ENCODE measurements around the gene SPATA3.

The SPATA3 gene

GRCh38 chr2:230995821-230996220, at the start of gene SPATA3:
TSS of gene SPATA3 (plus strand) at chr2:230996121. CDS start at chr2:230996234, 113 bp downstream.
- Histone ChIP-seq H3K36me3 (no peaks in the 10 kb centered on the region), H3K9me3 (no peaks in the 10 kb centered on the region), H3K4me1 (ENCODE audit: control insufficient read depth in 1 of 2, insufficient read depth in 1 of 2, low read depth in 1 of 2, low read length in 1 of 2) (no peaks in the 10 kb centered on the region), H3K27ac (no peak within 1 kb of the TSS), H3K27me3 (peaks cover 84% of the 10 kb centered on the region), H3K4me3 (ENCODE audit: low read depth in 1 of 2, low read length in 1 of 2) (no peak within 1 kb of the TSS)
- no peak for TF ChIP-seq CTCF (IDR thresholded peaks at IDR 0.05)

GRCh38 chr2:230946429-230947234, 49.3 kb upstream of the SPATA3 start:
- no peaks in the 10 kb centered on the region for H3K4me1 ChIP-seq (ENCODE audit: control insufficient read depth in 1 of 2, insufficient read depth in 1 of 2, low read depth in 1 of 2, low read length in 1 of 2)
- peaks cover 10% of the 10 kb centered on the region for H3K27me3 ChIP-seq
- TF ChIP-seq CTCF (IDR thresholded peaks at IDR 0.05), result no peak
- no peak overlapping the region for H3K4me3 ChIP-seq (ENCODE audit: low read depth in 1 of 2, low read length in 1 of 2)
- no peak overlapping the region for H3K27ac ChIP-seq
- H3K36me3 ChIP-seq, result no peaks in the 10 kb centered on the region
- H3K9me3 ChIP-seq, result no peaks in the 10 kb centered on the region

GRCh38 chr2:230947235-230947576, 48.7 kb upstream of the SPATA3 start:
- peaks cover 10% of the 10 kb centered on the region for H3K27me3 ChIP-seq
- no peak overlapping the region for H3K27ac ChIP-seq
- no peak overlapping the region for H3K4me3 ChIP-seq (ENCODE audit: low read depth in 1 of 2, low read length in 1 of 2)
- no peaks in the 10 kb centered on the region for H3K9me3 ChIP-seq
- no peaks in the 10 kb centered on the region for H3K4me1 ChIP-seq (ENCODE audit: control insufficient read depth in 1 of 2, insufficient read depth in 1 of 2, low read depth in 1 of 2, low read length in 1 of 2)
- H3K36me3 ChIP-seq, result no peaks in the 10 kb centered on the region
- no peak for TF ChIP-seq CTCF (IDR thresholded peaks at IDR 0.05)

- Histone ChIP-seq H3K36me3 (no peaks in the 10 kb centered on the region), H3K9me3 (no peaks in the 10 kb centered on the region), H3K4me1 (ENCODE audit: control insufficient read depth in 1 of 2, insufficient read depth in 1 of 2, low read depth in 1 of 2, low read length in 1 of 2) (no peaks in the 10 kb centered on the region), H3K27me3 (peaks cover 10% of the 10 kb centered on the region), H3K27ac (no peak overlapping the region), H3K4me3 (ENCODE audit: low read depth in 1 of 2, low read length in 1 of 2) (no peak overlapping the region)
- no peak for TF ChIP-seq CTCF (IDR thresholded peaks at IDR 0.05)
Observed at GRCh38 chr2:230947908-230948365, 48.0 kb upstream of the SPATA3 start.

- Histone ChIP-seq H3K27me3 (peaks cover 16% of the 10 kb centered on the region), H3K27ac (no peak overlapping the region), H3K4me3 (ENCODE audit: low read depth in 1 of 2, low read length in 1 of 2) (no peak overlapping the region), H3K36me3 (no peaks in the 10 kb centered on the region), H3K9me3 (no peaks in the 10 kb centered on the region), H3K4me1 (ENCODE audit: control insufficient read depth in 1 of 2, insufficient read depth in 1 of 2, low read depth in 1 of 2, low read length in 1 of 2) (no peaks in the 10 kb centered on the region)
- no peak for TF ChIP-seq CTCF (IDR thresholded peaks at IDR 0.05)
Observed at GRCh38 chr2:230949966-230950873, 45.7 kb upstream of the SPATA3 start.
